RWPE2 (cell line): ENCODE data around the gene UTS2R.

Experiments used
- ATAC-seq: fragments of 200-7000 bp; cut with Tn5 transposase; 3 replicates; pipeline ENCODE4 v1.9.1; 2021; ENCODE audit warnings: low read depth
- DNase-seq: peaks from one replicate; pipeline ENCODE4 v3.0.0-alpha.2; 2020; ENCODE audit warnings: low spot score
- H3K27ac ChIP-seq: fragments of 450-650 bp; 2 replicates; pipeline ENCODE4 v1.5.1; 2017; ENCODE audit warnings: mild to moderate bottlenecking; ENCODE audit not compliant: poor library complexity, severe bottlenecking
- H3K27me3 ChIP-seq: fragments of 250-450 bp; sonication (Bioruptor Pico); 2 replicates; pipeline ENCODE4 v1.5.1; 2021; ENCODE audit warnings: mild to moderate bottlenecking, moderate library complexity; ENCODE audit not compliant: insufficient read depth, poor library complexity, severe bottlenecking
- H3K36me3 ChIP-seq: fragments of 250-450 bp; sonication (Bioruptor Pico); 2 replicates; pipeline ENCODE4 v1.5.1; 2020; ENCODE audit warnings: low read depth, mild to moderate bottlenecking, moderate library complexity
- H3K4me1 ChIP-seq: fragments of 250-450 bp; sonication (Bioruptor Pico); 2 replicates; pipeline ENCODE4 v1.5.1; 2021; ENCODE audit warnings: mild to moderate bottlenecking, moderate library complexity; ENCODE audit not compliant: insufficient read depth, poor library complexity, severe bottlenecking
- H3K4me3 ChIP-seq: fragments of 250-450 bp; sonication (Bioruptor Pico); 2 replicates; pipeline ENCODE4 v1.5.1; 2021; ENCODE audit warnings: mild to moderate bottlenecking, moderate library complexity; ENCODE audit not compliant: severe bottlenecking
- H3K9me3 ChIP-seq: fragments of 250-450 bp; sonication (Bioruptor Pico); 2 replicates; pipeline ENCODE4 v1.5.1; 2021; ENCODE audit warnings: mild to moderate bottlenecking, moderate library complexity; ENCODE audit not compliant: severe bottlenecking
- CTCF ChIP-seq: fragments of 450-650 bp; IDR thresholded peaks from one replicate; pipeline ENCODE4 v1.5.1; 2017; ENCODE audit warnings: mild to moderate bottlenecking, moderate library complexity; ENCODE audit not compliant: poor library complexity, severe bottlenecking

UTS2R gene

GRCh38 chr17:82412535-82413520 is 41.3 kb downstream of the UTS2R start:
- Histone ChIP-seq H3K4me1 (peaks cover 3% of the 10 kb centered on the region), H3K9me3 (no peaks in the 10 kb centered on the region), H3K4me3 (no peak overlapping the region), H3K27me3 (no peaks in the 10 kb centered on the region), H3K27ac (no peak overlapping the region), H3K36me3 (peaks cover 4% of the 10 kb centered on the region; the same call in 1 of the 2 replicates)
- ATAC-seq: no peak
- DNase-seq: peak; percentile 60
- TF ChIP-seq CTCF: no peak

GRCh38 chr17:82414548-82415281 is 43.1 kb downstream of the UTS2R start:
- H3K4me3 ChIP-seq: no peak overlapping the region
- H3K27me3 ChIP-seq: no peaks in the 10 kb centered on the region
- no peaks in the 10 kb centered on the region for H3K9me3 ChIP-seq
- ATAC-seq: peak; percentile 62
- peaks cover 4% of the 10 kb centered on the region; the same call in 1 of the 2 replicates for H3K36me3 ChIP-seq
- peak; percentile 69 for TF ChIP-seq CTCF
- peaks cover 7% of the 10 kb centered on the region for H3K4me1 ChIP-seq
- H3K27ac ChIP-seq: no peak overlapping the region
- peak; percentile 70 for DNase-seq

- peak; percentile 69 for DNase-seq
- Histone ChIP-seq H3K9me3 (no peaks in the 10 kb centered on the region), H3K27ac (no peak overlapping the region), H3K4me1 (peaks cover 7% of the 10 kb centered on the region), H3K27me3 (no peaks in the 10 kb centered on the region), H3K36me3 (peaks cover 6% of the 10 kb centered on the region; the same call in 1 of the 2 replicates), H3K4me3 (no peak overlapping the region)
- ATAC-seq: no peak
- no peak for TF ChIP-seq CTCF
Measured at GRCh38 chr17:82415336-82415735, 43.8 kb downstream of the UTS2R start.

- peak; percentile 15 for DNase-seq
Measured at GRCh38 chr17:82415786-82416185, 44.2 kb downstream of the UTS2R start.

More at GRCh38 chr17:82415786-82416185, 44.2 kb downstream of the UTS2R start:
- H3K4me1 ChIP-seq: peaks cover 7% of the 10 kb centered on the region
- no peak overlapping the region for H3K4me3 ChIP-seq
- no peaks in the 10 kb centered on the region for H3K9me3 ChIP-seq
- peaks cover 9% of the 10 kb centered on the region for H3K36me3 ChIP-seq
- TF ChIP-seq CTCF: no peak
- H3K27ac ChIP-seq: no peak overlapping the region
- no peaks in the 10 kb centered on the region for H3K27me3 ChIP-seq
- ATAC-seq: no peak
